Stimulated activated CD8-positive, alpha-beta memory T cell treated with anti-CD3 and anti-CD28 coated beads, Interleukin-7, amount 100 ng/mL, for 24 hours (primary cell): ENCODE measurements around the gene MYO1E.

Experiments
- DNase-seq: peaks from one replicate; pipeline ENCODE4 v3.0.0-alpha.2; 2020; ENCODE audit warnings: low read depth

The MYO1E gene

DNA sequence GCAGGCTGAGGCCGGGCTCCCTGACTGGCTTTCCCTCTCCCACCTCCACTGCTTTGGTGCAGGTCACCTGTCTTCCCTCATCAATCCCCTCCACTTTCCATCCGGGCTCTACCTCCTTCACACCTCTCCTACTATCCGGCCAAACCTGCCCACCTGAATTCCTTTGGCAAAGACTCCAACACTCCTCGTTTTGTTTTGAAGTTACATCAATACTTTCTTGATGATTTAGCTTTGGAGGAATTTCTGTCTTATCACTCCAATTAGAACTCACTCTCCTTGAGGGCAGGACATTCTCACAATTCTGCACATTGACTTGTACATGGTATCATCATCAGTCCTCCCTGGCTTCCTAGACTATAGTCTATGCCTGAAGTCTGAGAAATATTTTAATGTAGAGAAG is 145.7 kb downstream of the MYO1E start:
- no peak for DNase-seq

DNA sequence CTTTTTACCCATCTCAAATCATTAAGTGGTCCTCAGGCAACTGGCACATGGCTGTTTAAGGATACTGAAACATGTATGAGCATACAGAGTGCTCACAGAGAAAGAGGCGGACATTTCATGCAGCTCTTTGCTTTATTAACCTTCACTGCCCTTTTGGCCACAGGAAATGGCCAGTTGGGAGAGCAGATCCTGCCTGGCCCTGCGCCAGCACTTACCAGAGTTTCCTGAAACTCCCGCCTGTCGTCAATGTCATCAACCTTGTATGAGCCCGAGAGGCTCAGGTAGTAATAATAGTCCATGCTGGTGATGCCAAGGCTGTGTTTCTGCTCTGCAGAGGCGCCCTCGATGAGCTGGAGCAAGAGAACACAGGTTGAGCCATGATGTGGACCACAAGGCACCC is 148.2 kb downstream of the MYO1E start:
- no peak for DNase-seq

DNA sequence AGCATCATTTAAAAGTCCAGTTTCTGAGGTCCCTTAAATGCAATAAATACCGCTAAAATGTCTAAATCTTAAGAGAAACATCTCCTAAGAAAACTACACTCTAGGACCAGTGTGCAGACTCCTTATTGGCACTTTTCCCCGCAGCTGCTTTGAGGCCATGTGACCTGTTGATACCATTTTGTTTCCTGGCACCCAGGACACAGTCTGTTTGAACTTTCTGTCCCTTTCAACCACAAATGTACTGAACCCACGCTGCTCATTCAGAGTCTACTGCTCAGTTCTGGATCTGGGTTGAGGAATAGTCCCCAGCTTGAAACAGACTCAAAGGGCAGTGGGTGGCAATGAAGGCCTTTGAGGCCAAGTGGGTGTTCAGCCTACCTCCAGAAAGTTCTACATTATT is 148.9 kb downstream of the MYO1E start:
- DNase-seq, result no peak

- no peak for DNase-seq
Observed at GRCh38 chr15:59222906-59223550, 149.6 kb downstream of the MYO1E start.

- DNase-seq, result no peak
Observed at GRCh38 chr15:59221511-59222505, 150.9 kb downstream of the MYO1E start.

- no peak for DNase-seq
Observed at GRCh38 chr15:59218710-59219109, 154.0 kb downstream of the MYO1E start.

DNA sequence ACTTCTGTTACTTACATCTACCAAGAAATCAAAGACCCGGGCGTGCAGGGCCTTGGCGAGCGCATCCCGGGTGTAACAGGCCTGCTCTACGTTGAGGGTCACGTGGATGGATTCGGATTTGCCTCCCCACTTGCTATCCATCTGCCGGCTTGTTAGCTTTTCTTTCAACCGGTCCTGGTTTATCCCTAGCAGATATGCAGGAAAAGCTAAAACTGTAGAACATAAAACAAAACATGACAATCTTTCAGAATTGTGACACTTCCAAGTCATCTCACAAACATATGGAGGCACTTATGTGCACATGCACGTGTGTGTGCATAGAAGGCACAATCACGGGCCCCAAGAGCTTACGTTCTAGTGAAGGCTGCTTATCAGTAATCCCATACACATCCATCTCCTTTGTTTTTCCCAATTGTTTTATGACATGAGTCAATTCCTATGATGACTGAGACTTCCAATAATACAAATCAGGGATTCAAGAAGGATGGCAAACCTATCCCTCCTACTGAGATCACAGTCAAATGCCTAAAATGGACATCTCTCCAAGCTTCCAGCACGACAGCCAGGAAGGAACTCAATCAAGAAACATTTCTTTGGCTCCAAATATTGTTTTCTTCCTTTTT is 154.7 kb downstream of the MYO1E start:
- no peak for DNase-seq

- no peak for DNase-seq
Observed at GRCh38 chr15:59216911-59217310, 155.8 kb downstream of the MYO1E start.

- DNase-seq, result no peak
Observed at GRCh38 chr15:59210186-59210585, 162.5 kb downstream of the MYO1E start.

DNA sequence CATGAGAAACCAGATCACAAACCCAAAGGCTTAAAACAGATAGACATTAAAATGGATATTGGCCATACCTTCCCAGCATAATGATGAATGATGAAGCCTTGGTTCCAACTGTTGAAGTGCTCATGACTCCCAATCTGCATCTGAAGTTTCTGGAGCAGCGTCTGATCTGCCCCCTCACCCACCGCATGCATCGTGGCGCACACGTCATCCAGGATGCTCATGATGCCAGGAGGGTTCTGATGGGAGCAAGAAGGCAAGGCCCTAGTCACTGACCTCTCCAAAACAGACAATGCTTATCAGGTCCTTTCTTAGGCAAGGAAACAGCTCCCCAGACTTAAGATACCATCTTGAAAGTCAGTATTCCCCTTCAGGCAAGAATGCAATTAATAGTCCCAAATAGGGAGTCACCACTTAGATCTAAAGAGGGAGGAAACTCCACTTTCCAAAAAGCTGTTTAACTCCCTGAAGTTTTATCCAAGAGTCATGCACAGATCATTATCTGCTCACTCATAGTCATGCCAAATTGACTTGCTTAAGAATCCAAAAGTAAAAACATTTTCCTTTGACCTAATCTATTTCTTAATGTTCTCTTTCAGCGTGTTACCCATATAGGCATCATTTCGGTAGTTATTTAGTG is 163.9 kb downstream of the MYO1E start:
- DNase-seq, result no peak

DNA sequence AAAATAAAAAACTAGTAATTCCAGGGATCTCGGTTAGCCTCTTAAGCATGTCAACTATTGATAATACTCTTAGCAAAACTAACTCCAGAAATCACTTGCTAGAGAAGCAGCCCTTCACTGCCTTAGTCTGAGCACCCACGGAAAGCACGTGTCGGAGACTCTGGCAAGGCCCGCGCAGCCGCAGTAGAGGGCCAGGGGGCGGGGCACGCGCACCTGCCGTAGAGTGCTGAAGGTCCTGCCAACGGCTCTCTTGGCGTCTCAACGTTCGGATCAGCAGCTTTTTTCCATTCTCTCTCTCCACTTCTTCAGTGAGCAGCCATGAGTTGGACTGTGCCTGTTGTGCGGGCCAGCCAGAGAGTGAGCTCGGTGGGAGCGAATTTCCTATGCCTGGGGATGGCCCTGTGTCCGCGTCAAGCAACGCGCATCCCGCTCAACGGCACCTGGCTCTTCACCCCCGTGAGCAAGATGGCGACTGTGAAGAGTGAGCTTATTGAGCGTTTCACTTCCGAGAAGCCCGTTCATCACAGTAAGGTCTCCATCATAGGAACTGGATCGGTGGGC is 166.0 kb downstream of the MYO1E start, which contains the start of gene LDHAL6B:
LDHAL6B (plus strand) TSS at position 221 of the 561 bp plus-strand sequence; CDS start at position 319, 98 bp downstream.
- DNase-seq, result no peak

DNA sequence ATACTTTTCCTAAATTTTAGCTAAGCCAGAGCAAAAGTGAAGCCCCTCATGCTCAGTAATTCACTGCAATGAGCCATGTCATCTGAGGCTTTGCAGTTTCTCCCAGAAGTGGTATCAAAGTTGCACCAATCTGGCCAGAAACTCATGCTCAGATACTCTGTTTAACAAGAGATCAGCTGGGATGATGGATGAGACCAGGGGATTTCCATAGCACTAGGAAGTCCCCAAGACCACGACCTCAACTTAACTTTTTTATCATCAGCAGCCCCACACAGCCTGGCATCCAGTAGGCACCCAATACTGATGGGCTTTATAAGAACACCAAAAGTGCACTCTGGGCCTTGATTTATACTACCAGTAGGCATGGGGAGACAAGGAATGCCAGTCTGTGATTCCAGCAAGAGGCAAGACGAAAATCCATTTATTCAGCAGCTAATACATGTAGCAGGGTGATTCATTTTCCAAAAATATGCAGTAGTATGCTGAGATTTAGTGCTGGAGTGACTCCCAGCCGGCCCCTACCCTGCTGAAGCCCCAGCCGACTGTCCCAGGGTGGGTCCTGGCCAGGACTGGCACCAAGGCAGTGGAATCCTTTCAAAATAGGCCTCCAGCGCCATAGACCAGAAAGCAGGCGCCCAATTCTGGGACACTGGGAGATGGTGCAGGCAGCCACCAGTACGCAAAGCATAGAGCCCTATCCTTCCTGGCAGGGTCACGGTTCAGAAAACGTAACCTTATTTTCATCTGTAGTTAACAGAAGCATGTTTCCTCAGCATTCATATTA is 166.6 kb downstream of the MYO1E start:
- DNase-seq, result no peak

- no peak for DNase-seq
Observed at GRCh38 chr15:59203657-59204056, 169.0 kb downstream of the MYO1E start.

DNA sequence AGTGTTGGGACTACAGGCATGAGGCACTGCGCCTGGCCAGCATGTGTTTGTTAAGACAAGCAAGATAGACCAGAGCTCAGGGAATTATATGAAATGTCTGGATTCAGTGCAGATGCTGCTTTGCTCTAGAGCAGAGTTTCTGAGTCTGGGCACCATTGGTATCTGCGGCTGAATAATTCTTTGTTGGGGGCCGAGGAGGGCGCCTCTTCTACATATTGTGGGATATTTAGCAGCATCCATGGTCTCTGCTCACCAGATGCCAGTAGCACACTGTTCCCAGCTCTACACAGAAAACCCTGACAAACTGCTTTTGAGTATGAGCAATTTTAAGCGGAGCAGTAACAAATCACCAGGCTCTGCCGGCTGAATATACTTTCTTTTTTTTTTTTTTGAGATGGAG is 169.7 kb downstream of the MYO1E start:
- no peak for DNase-seq

DNA sequence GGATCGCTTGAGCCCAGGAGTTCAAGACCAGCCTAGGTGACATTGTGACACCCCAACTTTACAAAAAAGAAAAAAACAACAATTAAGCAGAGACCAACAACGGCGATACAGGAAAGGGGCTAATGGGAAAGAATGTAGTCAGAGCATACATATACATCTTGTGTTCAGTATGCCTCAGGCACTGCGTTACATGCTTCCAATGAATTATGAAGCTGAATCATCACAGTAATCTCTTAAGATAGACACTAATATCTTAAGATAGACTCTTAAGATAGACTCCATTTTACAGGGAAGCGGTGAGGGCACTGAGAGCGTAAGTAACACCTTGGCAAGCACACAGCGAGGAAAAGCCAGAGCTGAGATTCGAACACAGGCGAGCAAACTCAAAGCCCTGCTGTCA is 172.1 kb downstream of the MYO1E start:
- no peak for DNase-seq

DNA sequence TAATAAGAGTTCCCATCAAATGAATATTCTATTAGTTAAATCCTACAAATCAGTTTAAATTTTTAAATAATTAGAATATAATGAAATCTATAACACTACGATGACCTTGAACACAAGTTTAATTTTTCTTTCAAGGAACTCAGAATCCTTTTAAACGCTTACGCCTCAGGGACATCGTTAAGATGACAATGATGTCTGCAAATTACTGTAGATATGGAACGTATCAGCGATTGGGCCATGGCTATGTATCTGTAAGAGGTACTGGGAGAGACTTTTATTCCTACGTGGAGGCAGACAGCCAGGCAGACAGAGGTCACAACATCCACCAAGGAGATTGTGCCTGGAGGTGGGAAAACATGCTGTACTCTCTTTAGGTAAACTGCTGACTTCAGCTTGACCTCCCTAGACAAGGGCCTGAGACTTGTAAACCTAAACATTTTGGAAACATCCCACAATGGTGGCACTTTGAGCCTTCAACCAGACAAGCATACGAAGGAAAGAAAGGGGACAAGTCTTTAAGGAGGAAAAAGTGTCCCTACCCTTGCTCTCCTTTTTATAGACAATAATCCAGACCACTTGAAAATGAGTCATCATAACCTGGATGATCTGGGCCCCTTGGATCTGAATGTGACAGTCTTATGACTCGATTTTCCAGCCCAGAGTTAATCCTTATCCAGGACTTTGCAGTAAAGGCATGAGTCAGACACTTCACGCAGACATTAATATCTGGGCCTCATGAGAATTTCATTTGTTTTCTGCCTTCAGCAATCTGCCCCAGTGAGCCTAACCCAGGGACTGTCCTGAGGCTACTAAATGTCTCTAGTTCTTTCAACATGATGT is 172.8 kb downstream of the MYO1E start:
- no peak for DNase-seq

DNA sequence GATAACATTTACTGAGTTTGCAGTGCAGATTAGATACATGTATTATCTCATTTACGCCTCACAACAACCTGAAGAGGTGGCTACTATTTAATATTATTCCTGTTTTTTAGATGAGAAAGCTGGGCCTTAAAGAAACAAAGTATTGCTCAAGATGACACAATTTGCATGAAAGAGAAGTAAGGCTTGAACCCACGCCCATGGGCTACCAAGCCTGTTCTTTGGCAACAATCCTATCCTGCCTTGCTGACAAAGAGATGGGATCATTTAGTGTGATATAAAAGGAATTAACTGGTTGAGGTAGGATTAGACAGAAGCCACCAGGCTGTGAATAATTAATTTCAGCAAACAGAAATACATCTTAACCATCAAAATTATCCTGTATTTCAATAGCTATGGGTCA is 175.2 kb downstream of the MYO1E start:
- DNase-seq, result no peak

- no peak for DNase-seq
Observed at GRCh38 chr15:59196416-59196815, 176.3 kb downstream of the MYO1E start.

DNA sequence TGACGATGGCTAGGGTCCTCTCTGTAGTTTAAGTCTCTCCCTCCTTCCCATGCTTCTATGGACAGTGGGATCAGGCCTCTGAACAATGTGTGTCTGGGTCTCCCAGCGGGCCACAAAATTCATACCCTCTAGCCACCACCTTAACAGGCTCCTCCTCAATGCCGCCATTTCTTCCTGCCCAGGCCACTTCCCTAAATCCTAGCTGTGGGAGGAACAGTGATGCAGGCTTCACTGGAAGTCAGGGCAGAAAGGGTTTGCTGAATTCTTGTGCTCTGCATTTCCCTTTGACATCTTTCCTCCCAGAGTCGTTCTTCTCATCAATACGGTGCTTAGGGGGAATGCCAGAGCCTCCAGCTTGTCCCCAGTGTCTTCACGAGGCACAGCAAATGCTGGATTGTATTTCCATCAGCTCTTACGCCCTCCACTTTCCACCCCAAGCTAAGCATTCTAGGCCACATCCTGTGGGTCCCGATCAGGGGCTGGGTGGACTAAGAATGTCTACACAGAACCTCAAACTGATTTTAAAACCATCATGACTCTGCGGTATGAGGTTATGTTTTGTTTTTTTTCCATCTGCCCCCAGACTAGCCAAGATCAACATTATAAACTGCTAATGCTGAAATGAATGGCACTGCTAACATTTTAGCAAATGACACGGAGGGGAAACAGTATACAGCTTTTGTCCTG is 177.9 kb downstream of the MYO1E start:
- DNase-seq, result no peak

GRCh38 chr15:59191855-59192237 is 180.8 kb downstream of the MYO1E start:
- no peak for DNase-seq
